Endothelial cell of umbilical vein (primary cell): ENCODE results near the gene CDKN2AIP. TPM values are rescaled to one million over a fixed set of nuclear protein-coding genes. Genes with fewer than 3 reads are reported as not detected.
A peak's percentile ranks its signal among the peaks of the same experiment; 100 is the strongest.

ENCODE experiments used
- BruUV-seq: library from RNA; stranded (reverse); fragments of 400-500 nt; replicated peaks from 2 replicates; lab custom pipeline; 2021; lab: Mats Ljungman, UMichigan
- CTCF ChIA-PET: fragments of 300-600, 350-600 bp; sonication (Branson Sonifier 250); formaldehyde crosslinking; loops from one replicate; lab custom pipeline; 2021; ENCODE audit warnings: antibody characterized with exemption, inconsistent platforms; lab: Charles Lee
- POLR2A ChIA-PET: fragments of 300-600, 350-600 bp; sonication (Branson Sonifier 250); formaldehyde crosslinking; loops from one replicate; lab custom pipeline; 2021; ENCODE audit warnings: antibody characterized with exemption, inconsistent platforms; lab: Charles Lee
- DNase-seq: peaks from one replicate; pipeline ENCODE4 v3.0.0-alpha.2; 2011; ENCODE audit warnings: low read depth, low spot score
- FAIRE-seq: peaks from 2 replicates; lab custom pipeline; 2011; peaks lifted over from hg19 to GRCh38; lab: Jason Lieb, UNC
- H2AFZ ChIP-seq: 2 replicates; pipeline ENCODE4 v1.6.0; 2012; ENCODE audit warnings: low read depth, low read length, control low read depth, inconsistent platforms
- H3K27ac ChIP-seq: 2 replicates; pipeline ENCODE4 v1.5.1; 2011; ENCODE audit warnings: low read depth, mild to moderate bottlenecking, control low read depth, low read length, moderate library complexity; ENCODE audit not compliant: insufficient read depth
- H3K27me3 ChIP-seq, 2 experiments: 2 replicates each; pipeline versions ENCODE4 v1.6.0 to v1.6.1; 2011; ENCODE audit warnings: low read length in 2 of 2, mixed read lengths in 1 of 2; ENCODE audit not compliant: control insufficient read depth in 2 of 2, insufficient read depth in 2 of 2
- H3K36me3 ChIP-seq, 2 experiments: 2 replicates in 1 of 2; 3 replicates in 1 of 2; pipeline ENCODE4 v1.5.1; 2011; ENCODE audit warnings: low read length in 2 of 2, mild to moderate bottlenecking in 1 of 2, moderate library complexity in 1 of 2; ENCODE audit not compliant: control insufficient read depth in 2 of 2, insufficient read depth in 2 of 2; ENCODE audit errors: extremely low read depth in 1 of 2
- H3K4me1 ChIP-seq: 3 replicates; pipeline ENCODE4 v1.5.1; 2011; ENCODE audit warnings: mild to moderate bottlenecking, low read length; ENCODE audit not compliant: control insufficient read depth, insufficient read depth; ENCODE audit errors: extremely low read depth
- H3K4me2 ChIP-seq: 2 replicates; pipeline ENCODE4 v1.6.1; 2011; ENCODE audit warnings: low read length, control low read depth, mixed read lengths; ENCODE audit not compliant: insufficient read depth
- H3K4me3 ChIP-seq, 3 experiments: fragments of 200-600 bp in 1 of 3; sonication (generic), shearing (Covaris generic) in 1 of 3; replicated peaks in 1 of 3; 2 replicates each; pipeline ENCODE4 v1.5.1; 2011 to 2016; ENCODE audit warnings: control low read depth in 3 of 3, low read length in 3 of 3, mild to moderate bottlenecking in 2 of 3, inconsistent platforms in 1 of 3, low read depth in 1 of 3, moderate library complexity in 1 of 3; ENCODE audit not compliant: insufficient read depth in 1 of 3
- H3K79me2 ChIP-seq: 2 replicates; pipeline ENCODE4 v1.6.0; 2012; ENCODE audit warnings: low read length, inconsistent platforms; ENCODE audit not compliant: control insufficient read depth, insufficient read depth
- H3K9ac ChIP-seq: replicated peaks from 2 replicates; pipeline ENCODE3; 2011; ENCODE audit warnings: low read length, control low read depth; ENCODE audit not compliant: insufficient read depth; ENCODE audit errors: extremely low read depth
- H3K9me1 ChIP-seq: replicated peaks from 3 replicates; pipeline ENCODE4 v1.6.0; 2011; ENCODE audit warnings: mild to moderate bottlenecking, low read length; ENCODE audit not compliant: control insufficient read depth, insufficient read depth; ENCODE audit errors: extremely low read depth
- H3K9me3 ChIP-seq: replicated peaks from 2 replicates; pipeline ENCODE4 v1.5.1; 2012; ENCODE audit warnings: low read length, inconsistent platforms; ENCODE audit not compliant: control insufficient read depth, insufficient read depth
- H4K20me1 ChIP-seq: replicated peaks from 2 replicates; pipeline ENCODE3; 2011; ENCODE audit warnings: mild to moderate bottlenecking, low read length; ENCODE audit not compliant: control insufficient read depth, insufficient read depth; ENCODE audit errors: extremely low read depth
- EZH2 ChIP-seq: IDR thresholded peaks from 2 replicates; pipeline ENCODE4 v1.6.1; 2012; ENCODE audit warnings: borderline replicate concordance, low read depth, mild to moderate bottlenecking, moderate library complexity, low read length, inconsistent platforms; ENCODE audit not compliant: severe bottlenecking
- FOS ChIP-seq: IDR thresholded peaks from 2 replicates; pipeline ENCODE4 v1.6.1; 2011; ENCODE audit warnings: mild to moderate bottlenecking, low read length, moderate library complexity, borderline replicate concordance; ENCODE audit not compliant: insufficient read depth
- GATA2 ChIP-seq: IDR thresholded peaks from 2 replicates; pipeline ENCODE4 v1.7.0; 2011; ENCODE audit warnings: low read depth, mild to moderate bottlenecking, moderate library complexity, mixed read lengths, low read length; ENCODE audit not compliant: insufficient read length, insufficient read depth
- JUN ChIP-seq: IDR thresholded peaks from 2 replicates; pipeline ENCODE4 v1.6.1; 2011; ENCODE audit warnings: borderline replicate concordance, low read depth; ENCODE audit not compliant: insufficient read length, insufficient read depth
- MAX ChIP-seq: IDR thresholded peaks from 2 replicates; pipeline ENCODE4 v1.6.1; 2011; ENCODE audit not compliant: insufficient read depth, insufficient read length
- MYC ChIP-seq: IDR thresholded peaks from one replicate; pipeline ENCODE4 v1.6.1; 2011; ENCODE audit warnings: mild to moderate bottlenecking, low read depth, low read length
- POLR2A ChIP-seq: IDR thresholded peaks from 2 replicates; pipeline ENCODE4 v1.6.1; 2012; ENCODE audit warnings: low read depth, mild to moderate bottlenecking, control low read depth, low read length
- POLR2AphosphoS5 ChIP-seq: IDR thresholded peaks from 2 replicates; pipeline ENCODE4 v1.6.1; 2012; ENCODE audit warnings: low read depth, mild to moderate bottlenecking, control low read depth, low read length, moderate library complexity; ENCODE audit not compliant: insufficient read depth
- dilution Hi-C: fragments of 300-500 bp; cut with MboI; formaldehyde crosslinking; loops from one replicate; pipeline ENCODE4 v1.15.0; 2019; ENCODE audit warnings: low sequenced_read_pairs; ENCODE audit not compliant: extremely low pct_ligation_motif_present
- intact Hi-C: fragments of 100-400 bp; cut with micrococcal nuclease; formaldehyde crosslinking; loops from one replicate; pipeline ENCODE4 v1.10.0; 2022
- polyA plus RNA-seq, 4 experiments: library from polyadenylated mRNA; depleted of rRNA in 3 of 4; stranded (reverse) in 3 of 4; unstranded in 1 of 4; fragments of >200 nt; gene quantifications; 2 replicates each; pipeline versions ENCODE4 v1.2.1 to v1.2.3, GENCODE V29; 2011 to 2012; ENCODE audit warnings: missing spikeins in 1 of 4
- total RNA-seq: library from RNA; stranded (reverse); gene quantifications from 2 replicates; pipeline ENCODE4 v1.2.3, GENCODE V29; 2021
- TF ChIP-seq, protein P1 (sequence below), 2 donors: IDR thresholded peaks; 1 replicate in 1 of 2; 2 replicates in 1 of 2; pipeline ENCODE4 v1.5.1; 2011; ENCODE audit warnings: low read length in 2 of 2, mild to moderate bottlenecking in 2 of 2, moderate library complexity in 2 of 2, control low read depth in 1 of 2, inconsistent platforms in 1 of 2, low read depth in 1 of 2; ENCODE audit not compliant: insufficient read depth in 1 of 2; ENCODE audit errors: extremely low read depth in 1 of 2

Gene CDKN2AIP
- total and polyA plus RNA-seq, 2 donors (not counting 3 experiments of a cell fraction or from before 2014, with no cell fraction given) = 5.1 to 12.8 TPM

GRCh38 chr4:183447646-183448045, 3.2 kb downstream of the CDKN2AIP start:
- H3K9me1 ChIP-seq = no peaks in the 10 kb centered on the region
- FAIRE-seq (no peak), DNase-seq (no peak)
- H4K20me1 ChIP-seq = no peaks in the 10 kb centered on the region
- peak overlapping the region; percentile 30 for H3K4me2 ChIP-seq
- H3K9ac ChIP-seq = no peak overlapping the region
- intact Hi-C loops (no loop called here), dilution Hi-C loops (no loop called here)
- H2AFZ ChIP-seq = no peak overlapping the region
- TF ChIP-seq, protein P1, sequence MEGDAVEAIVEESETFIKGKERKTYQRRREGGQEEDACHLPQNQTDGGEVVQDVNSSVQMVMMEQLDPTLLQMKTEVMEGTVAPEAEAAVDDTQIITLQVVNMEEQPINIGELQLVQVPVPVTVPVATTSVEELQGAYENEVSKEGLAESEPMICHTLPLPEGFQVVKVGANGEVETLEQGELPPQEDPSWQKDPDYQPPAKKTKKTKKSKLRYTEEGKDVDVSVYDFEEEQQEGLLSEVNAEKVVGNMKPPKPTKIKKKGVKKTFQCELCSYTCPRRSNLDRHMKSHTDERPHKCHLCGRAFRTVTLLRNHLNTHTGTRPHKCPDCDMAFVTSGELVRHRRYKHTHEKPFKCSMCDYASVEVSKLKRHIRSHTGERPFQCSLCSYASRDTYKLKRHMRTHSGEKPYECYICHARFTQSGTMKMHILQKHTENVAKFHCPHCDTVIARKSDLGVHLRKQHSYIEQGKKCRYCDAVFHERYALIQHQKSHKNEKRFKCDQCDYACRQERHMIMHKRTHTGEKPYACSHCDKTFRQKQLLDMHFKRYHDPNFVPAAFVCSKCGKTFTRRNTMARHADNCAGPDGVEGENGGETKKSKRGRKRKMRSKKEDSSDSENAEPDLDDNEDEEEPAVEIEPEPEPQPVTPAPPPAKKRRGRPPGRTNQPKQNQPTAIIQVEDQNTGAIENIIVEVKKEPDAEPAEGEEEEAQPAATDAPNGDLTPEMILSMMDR (IDR thresholded peaks at IDR 0.05; ENCODE audit: extremely low read depth in 1 of 2, insufficient read depth in 1 of 2, low read depth in 1 of 2, low read length in 2 of 2) = no peak
- TF ChIP-seq MAX (no peak), GATA2 (no peak), MYC (no peak), JUN (no peak), POLR2A (no peak), EZH2 (no peak), FOS (no peak), POLR2AphosphoS5 (no peak)
- peaks cover 21% of the 10 kb centered on the region for H3K4me1 ChIP-seq
- H3K79me2 ChIP-seq = peaks cover 33% of the 10 kb centered on the region
- no peaks in the 10 kb centered on the region for H3K9me3 ChIP-seq
- BruUV-seq = no TSS peak
- no peaks in the 10 kb centered on the region for H3K27me3 ChIP-seq
- H3K27ac ChIP-seq = no peak overlapping the region
- ChIA-PET POLR2A (no interaction called here), CTCF (no interaction called here)
- H3K4me3 ChIP-seq = no peak overlapping the region
- peaks cover 8 to 25% of the 10 kb centered on the region in 2 experiments for H3K36me3 ChIP-seq
